Liver (tissue), 9 donors: ENCODE data around the gene KCNRG. TPM values are rescaled to one million over a fixed set of nuclear protein-coding genes. Genes with fewer than 3 reads are reported as not detected.

Experiments used
- DNase-seq: peaks from one replicate; pipeline ENCODE4 v3.0.0-alpha.2; 2017; ENCODE audit warnings: low spot score
- H3K27ac ChIP-seq, 2 donors: one replicate each; pipeline ENCODE4 v1.7.0; 2013; ENCODE audit warnings: inconsistent platforms in 2 of 2, low read length in 2 of 2, control low read depth in 1 of 2, low read depth in 1 of 2, mild to moderate bottlenecking in 1 of 2
- H3K27me3 ChIP-seq, 4 donors: one replicate each; pipeline versions ENCODE4 v1.6.1 to v1.7.0; 2013; ENCODE audit warnings: low read length in 3 of 4, inconsistent platforms in 1 of 4, mild to moderate bottlenecking in 1 of 4, moderate library complexity in 1 of 4; ENCODE audit not compliant: control insufficient read depth in 4 of 4, insufficient read depth in 4 of 4
- H3K36me3 ChIP-seq, 4 donors: one replicate each; pipeline versions ENCODE4 v1.6.1 to v1.7.0; 2013; ENCODE audit warnings: low read length in 3 of 4, mild to moderate bottlenecking in 3 of 4, low read depth in 1 of 4, moderate library complexity in 1 of 4; ENCODE audit not compliant: control insufficient read depth in 4 of 4, insufficient read depth in 3 of 4
- H3K4me1 ChIP-seq, 4 donors: one replicate each; pipeline versions ENCODE4 v1.6.1 to v1.7.0; 2013; ENCODE audit warnings: low read length in 3 of 4, mild to moderate bottlenecking in 3 of 4, moderate library complexity in 1 of 4; ENCODE audit not compliant: control insufficient read depth in 4 of 4, insufficient read depth in 4 of 4
- H3K4me3 ChIP-seq, 3 donors: one replicate each; pipeline versions ENCODE4 v1.6.1 to v1.7.0; 2013; ENCODE audit warnings: low read length in 3 of 3, control low read depth in 1 of 3, low read depth in 1 of 3, mild to moderate bottlenecking in 1 of 3
- H3K9ac ChIP-seq, 2 donors: one replicate each; pipeline ENCODE4 v1.7.0; 2013; ENCODE audit warnings: low read length in 2 of 2, mild to moderate bottlenecking in 2 of 2, moderate library complexity in 2 of 2, control low read depth in 1 of 2, low read depth in 1 of 2
- H3K9me3 ChIP-seq, 4 donors: one replicate each; pipeline versions ENCODE4 v1.6.1 to v1.7.0; 2013; ENCODE audit warnings: low read length in 3 of 4; ENCODE audit not compliant: control insufficient read depth in 4 of 4
- EGR1 ChIP-seq, 2 donors: IDR thresholded peaks; 2 replicates each; pipeline ENCODE4 v1.6.1; 2016 to 2018; ENCODE audit warnings: antibody characterized with exemption in 2 of 2, low read depth in 2 of 2
- FOXA1 ChIP-seq: IDR thresholded peaks from 2 replicates; pipeline ENCODE4 v1.6.1; 2016; ENCODE audit warnings: antibody characterized with exemption
- FOXA2 ChIP-seq: IDR thresholded peaks from 2 replicates; pipeline ENCODE4 v1.6.1; 2016; ENCODE audit warnings: antibody characterized with exemption
- GABPA ChIP-seq, 2 donors: IDR thresholded peaks in 1 of 2; conservative IDR thresholded peaks in 1 of 2; 2 replicates each; pipeline ENCODE4 v1.6.1; 2016; ENCODE audit warnings: antibody characterized with exemption in 2 of 2, mild to moderate bottlenecking in 1 of 2, moderate library complexity in 1 of 2
- HNF4A ChIP-seq, 2 donors: conservative IDR thresholded peaks; 2 replicates each; pipeline ENCODE4 v1.6.1; 2016; ENCODE audit warnings: antibody characterized with exemption in 2 of 2, mild to moderate bottlenecking in 2 of 2
- HNF4G ChIP-seq: IDR thresholded peaks from 2 replicates; pipeline ENCODE4 v1.6.1; 2016; ENCODE audit warnings: antibody characterized with exemption
- NR2F2 ChIP-seq: IDR thresholded peaks from 2 replicates; pipeline ENCODE4 v1.6.1; 2016; ENCODE audit warnings: antibody characterized with exemption
- RAD21 ChIP-seq, 2 donors: IDR thresholded peaks; 2 replicates each; pipeline ENCODE4 v1.6.1; 2016; ENCODE audit warnings: antibody characterized with exemption in 2 of 2, mild to moderate bottlenecking in 2 of 2
- RXRA ChIP-seq, 2 donors: IDR thresholded peaks; 2 replicates each; pipeline ENCODE4 v1.6.1; 2017 to 2018; ENCODE audit warnings: antibody characterized with exemption in 2 of 2, mild to moderate bottlenecking in 1 of 2
- SP1 ChIP-seq: IDR thresholded peaks from 2 replicates; pipeline ENCODE4 v1.6.1; 2018; ENCODE audit warnings: antibody characterized with exemption, mild to moderate bottlenecking
- TAF1 ChIP-seq: conservative IDR thresholded peaks from 2 replicates; pipeline ENCODE4 v1.6.1; 2016; ENCODE audit warnings: antibody characterized with exemption, mild to moderate bottlenecking
- YY1 ChIP-seq: IDR thresholded peaks from 2 replicates; pipeline ENCODE4 v1.6.1; 2016; ENCODE audit warnings: antibody characterized with exemption, mild to moderate bottlenecking
- WGBS: extraction: QIAGEN DNeasy Blood & Tissue Kit; methylation state at CpG from one replicate; pipeline ENCODE4 v1.1.7; 2013; 5-methylcytosine and 5-hydroxymethylcytosine counted together
- polyA plus RNA-seq, 2 donors: library from polyadenylated mRNA; stranded (reverse) in 1 of 2; unstranded in 1 of 2; fragments of 200-250 nt in 1 of 2; fragments of >200 nt in 1 of 2; fragmentation: Nextera tagmentation in 1 of 2; extraction: Ambion mirVana in 1 of 2; gene quantifications; one replicate each; pipeline versions ENCODE4 v1.2.1 to v1.2.3, GENCODE V29; 2013 to 2015
- total RNA-seq, 2 donors: library from RNA; depleted of rRNA; stranded (reverse); fragments of >200 nt; gene quantifications; one replicate each; pipeline ENCODE4 v1.2.3, GENCODE V29; 2014
- TF ChIP-seq, protein P1 (sequence below): IDR thresholded peaks from 2 replicates; pipeline ENCODE4 v1.6.1; 2016; ENCODE audit warnings: antibody characterized with exemption
- TF ChIP-seq, protein P2 (sequence below): IDR thresholded peaks from 2 replicates; pipeline ENCODE4 v1.6.1; 2016; ENCODE audit warnings: antibody characterized with exemption
- TF ChIP-seq, protein P3 (sequence below): fragments of 150-350 bp; IDR thresholded peaks from 2 replicates; pipeline ENCODE4 v1.5.1; 2017; ENCODE audit warnings: improper control_type of control experiment, low read depth, low read length; ENCODE audit not compliant: missing input control
- TF ChIP-seq, protein P4 (sequence below): IDR thresholded peaks from 2 replicates; pipeline ENCODE4 v1.6.1; 2016; ENCODE audit warnings: antibody characterized with exemption, mild to moderate bottlenecking
- TF ChIP-seq, protein P5 (sequence below): IDR thresholded peaks from 2 replicates; pipeline ENCODE4 v1.6.1; 2016; ENCODE audit warnings: antibody characterized with exemption
- donor health status: healthy.
- donor health status: healthy.
- donor health status: healthy.
- donor health status: healthy.
- donor health status: healthy.

The KCNRG gene
- total and polyA plus RNA-seq, 4 donors = 0.18 to 2.1 (median 1.2) TPM

DNA sequence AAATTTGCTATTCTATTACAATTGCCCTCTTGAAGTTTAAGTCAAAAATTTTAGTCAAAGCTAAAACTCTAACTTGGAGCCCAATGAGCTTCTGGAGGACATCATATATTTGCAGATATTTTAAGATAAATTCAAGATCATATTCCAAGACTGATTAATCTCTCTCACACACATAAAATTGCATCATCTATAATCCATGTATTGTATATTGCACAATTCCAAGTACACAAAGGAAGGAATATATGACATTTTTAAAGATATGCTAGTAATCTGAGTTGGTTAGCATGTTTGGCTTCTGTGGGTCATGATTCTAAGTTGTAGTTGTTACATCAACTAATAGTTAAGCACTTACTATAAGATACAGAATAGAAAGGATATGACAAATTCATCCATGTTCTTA, 53.3 kb downstream of the KCNRG start (continued):
- TF ChIP-seq, protein P1, sequence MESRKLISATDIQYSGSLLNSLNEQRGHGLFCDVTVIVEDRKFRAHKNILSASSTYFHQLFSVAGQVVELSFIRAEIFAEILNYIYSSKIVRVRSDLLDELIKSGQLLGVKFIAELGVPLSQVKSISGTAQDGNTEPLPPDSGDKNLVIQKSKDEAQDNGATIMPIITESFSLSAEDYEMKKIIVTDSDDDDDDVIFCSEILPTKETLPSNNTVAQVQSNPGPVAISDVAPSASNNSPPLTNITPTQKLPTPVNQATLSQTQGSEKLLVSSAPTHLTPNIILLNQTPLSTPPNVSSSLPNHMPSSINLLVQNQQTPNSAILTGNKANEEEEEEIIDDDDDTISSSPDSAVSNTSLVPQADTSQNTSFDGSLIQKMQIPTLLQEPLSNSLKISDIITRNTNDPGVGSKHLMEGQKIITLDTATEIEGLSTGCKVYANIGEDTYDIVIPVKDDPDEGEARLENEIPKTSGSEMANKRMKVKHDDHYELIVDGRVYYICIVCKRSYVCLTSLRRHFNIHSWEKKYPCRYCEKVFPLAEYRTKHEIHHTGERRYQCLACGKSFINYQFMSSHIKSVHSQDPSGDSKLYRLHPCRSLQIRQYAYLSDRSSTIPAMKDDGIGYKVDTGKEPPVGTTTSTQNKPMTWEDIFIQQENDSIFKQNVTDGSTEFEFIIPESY = no peak
- TF ChIP-seq HNF4A (conservative IDR thresholded peaks at IDR 0.05) = no peak
- TF ChIP-seq, protein P2, sequence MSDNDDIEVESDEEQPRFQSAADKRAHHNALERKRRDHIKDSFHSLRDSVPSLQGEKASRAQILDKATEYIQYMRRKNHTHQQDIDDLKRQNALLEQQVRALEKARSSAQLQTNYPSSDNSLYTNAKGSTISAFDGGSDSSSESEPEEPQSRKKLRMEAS = no peak
- no peak for TF ChIP-seq EGR1 (IDR thresholded peaks at IDR 0.05; ENCODE audit: low read depth in 2 of 2)
- TF ChIP-seq FOXA2 = no peak

DNA sequence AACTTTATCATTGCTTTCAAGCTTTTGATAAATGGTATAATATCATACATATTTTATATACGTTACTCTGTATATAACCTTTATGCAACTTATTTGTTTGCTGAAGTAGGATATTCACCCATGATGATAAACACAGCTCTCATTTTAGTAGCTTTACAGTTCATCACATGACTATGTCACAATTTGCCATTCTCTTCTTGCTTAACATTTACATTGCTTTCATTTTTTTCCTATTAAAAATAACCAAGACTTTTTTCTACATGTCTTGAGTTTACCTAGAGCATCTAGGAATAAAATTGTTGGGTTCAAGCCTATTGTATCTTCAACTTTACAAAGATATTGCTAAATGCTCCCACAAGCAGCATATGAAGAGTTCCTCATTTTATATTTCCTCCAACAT, 54.0 kb downstream of the KCNRG start:
- H3K27me3 ChIP-seq = no peaks in the 10 kb centered on the region
- no peaks in the 10 kb centered on the region for H3K9me3 ChIP-seq
- DNase-seq = no peak
- 98% methylated on average over 1 of the region's 1 CpG for WGBS
- no peak overlapping the region for H3K4me3 ChIP-seq
- peaks cover 0 to 6% (median 3%) of the 10 kb centered on the region in 4 donors for H3K4me1 ChIP-seq
- no peak overlapping the region for H3K9ac ChIP-seq
- TF ChIP-seq, protein P3, sequence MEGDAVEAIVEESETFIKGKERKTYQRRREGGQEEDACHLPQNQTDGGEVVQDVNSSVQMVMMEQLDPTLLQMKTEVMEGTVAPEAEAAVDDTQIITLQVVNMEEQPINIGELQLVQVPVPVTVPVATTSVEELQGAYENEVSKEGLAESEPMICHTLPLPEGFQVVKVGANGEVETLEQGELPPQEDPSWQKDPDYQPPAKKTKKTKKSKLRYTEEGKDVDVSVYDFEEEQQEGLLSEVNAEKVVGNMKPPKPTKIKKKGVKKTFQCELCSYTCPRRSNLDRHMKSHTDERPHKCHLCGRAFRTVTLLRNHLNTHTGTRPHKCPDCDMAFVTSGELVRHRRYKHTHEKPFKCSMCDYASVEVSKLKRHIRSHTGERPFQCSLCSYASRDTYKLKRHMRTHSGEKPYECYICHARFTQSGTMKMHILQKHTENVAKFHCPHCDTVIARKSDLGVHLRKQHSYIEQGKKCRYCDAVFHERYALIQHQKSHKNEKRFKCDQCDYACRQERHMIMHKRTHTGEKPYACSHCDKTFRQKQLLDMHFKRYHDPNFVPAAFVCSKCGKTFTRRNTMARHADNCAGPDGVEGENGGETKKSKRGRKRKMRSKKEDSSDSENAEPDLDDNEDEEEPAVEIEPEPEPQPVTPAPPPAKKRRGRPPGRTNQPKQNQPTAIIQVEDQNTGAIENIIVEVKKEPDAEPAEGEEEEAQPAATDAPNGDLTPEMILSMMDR = no peak
- TF ChIP-seq TAF1 = no peak
- TF ChIP-seq, protein P2 = no peak
- no peak for TF ChIP-seq FOXA1
- TF ChIP-seq, protein P4, sequence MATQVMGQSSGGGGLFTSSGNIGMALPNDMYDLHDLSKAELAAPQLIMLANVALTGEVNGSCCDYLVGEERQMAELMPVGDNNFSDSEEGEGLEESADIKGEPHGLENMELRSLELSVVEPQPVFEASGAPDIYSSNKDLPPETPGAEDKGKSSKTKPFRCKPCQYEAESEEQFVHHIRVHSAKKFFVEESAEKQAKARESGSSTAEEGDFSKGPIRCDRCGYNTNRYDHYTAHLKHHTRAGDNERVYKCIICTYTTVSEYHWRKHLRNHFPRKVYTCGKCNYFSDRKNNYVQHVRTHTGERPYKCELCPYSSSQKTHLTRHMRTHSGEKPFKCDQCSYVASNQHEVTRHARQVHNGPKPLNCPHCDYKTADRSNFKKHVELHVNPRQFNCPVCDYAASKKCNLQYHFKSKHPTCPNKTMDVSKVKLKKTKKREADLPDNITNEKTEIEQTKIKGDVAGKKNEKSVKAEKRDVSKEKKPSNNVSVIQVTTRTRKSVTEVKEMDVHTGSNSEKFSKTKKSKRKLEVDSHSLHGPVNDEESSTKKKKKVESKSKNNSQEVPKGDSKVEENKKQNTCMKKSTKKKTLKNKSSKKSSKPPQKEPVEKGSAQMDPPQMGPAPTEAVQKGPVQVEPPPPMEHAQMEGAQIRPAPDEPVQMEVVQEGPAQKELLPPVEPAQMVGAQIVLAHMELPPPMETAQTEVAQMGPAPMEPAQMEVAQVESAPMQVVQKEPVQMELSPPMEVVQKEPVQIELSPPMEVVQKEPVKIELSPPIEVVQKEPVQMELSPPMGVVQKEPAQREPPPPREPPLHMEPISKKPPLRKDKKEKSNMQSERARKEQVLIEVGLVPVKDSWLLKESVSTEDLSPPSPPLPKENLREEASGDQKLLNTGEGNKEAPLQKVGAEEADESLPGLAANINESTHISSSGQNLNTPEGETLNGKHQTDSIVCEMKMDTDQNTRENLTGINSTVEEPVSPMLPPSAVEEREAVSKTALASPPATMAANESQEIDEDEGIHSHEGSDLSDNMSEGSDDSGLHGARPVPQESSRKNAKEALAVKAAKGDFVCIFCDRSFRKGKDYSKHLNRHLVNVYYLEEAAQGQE = no peak
- no peak for TF ChIP-seq YY1
- TF ChIP-seq HNF4A (conservative IDR thresholded peaks at IDR 0.05) = no peak
- no peak for TF ChIP-seq GABPA (IDR thresholded peaks at IDR 0.05 in 1 of 2, conservative IDR thresholded peaks at IDR 0.05 in 1 of 2)
- TF ChIP-seq EGR1 (IDR thresholded peaks at IDR 0.05; ENCODE audit: low read depth in 2 of 2) = no peak
- TF ChIP-seq FOXA2 = no peak
- TF ChIP-seq SP1 = no peak
- TF ChIP-seq, protein P5, sequence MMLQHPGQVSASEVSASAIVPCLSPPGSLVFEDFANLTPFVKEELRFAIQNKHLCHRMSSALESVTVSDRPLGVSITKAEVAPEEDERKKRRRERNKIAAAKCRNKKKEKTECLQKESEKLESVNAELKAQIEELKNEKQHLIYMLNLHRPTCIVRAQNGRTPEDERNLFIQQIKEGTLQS = no peak
- TF ChIP-seq RXRA (IDR thresholded peaks at IDR 0.05) = no peak
- no peak for TF ChIP-seq HNF4G
- no peak for TF ChIP-seq RAD21 (IDR thresholded peaks at IDR 0.05)
- TF ChIP-seq NR2F2 = no peak
- TF ChIP-seq, protein P1 = no peak
- H3K36me3 ChIP-seq = peaks cover 0 to 6% (median 3%) of the 10 kb centered on the region in 4 donors
- H3K27ac ChIP-seq = no peak overlapping the region
